ENCODE measurements around the gene TRMT1L.

- TF ChIP-seq POLR2A (IDR thresholded peaks at IDR 0.05; ENCODE audit: low read depth, low read length) (no peak), SPI1 (IDR thresholded peaks at IDR 0.05; ENCODE audit: low read depth, low read length) (no peak), POLR2AphosphoS5 (IDR thresholded peaks at IDR 0.05; ENCODE audit: low read depth, low read length) (no peak), PAX5 (IDR thresholded peaks at IDR 0.05; ENCODE audit: insufficient read depth, low read length, severe bottlenecking) (no peak), TAF1 (IDR thresholded peaks at IDR 0.05; ENCODE audit: low read depth, low read length) (no peak), POU2F2 (IDR thresholded peaks at IDR 0.05; ENCODE audit: low read depth, low read length) (no peak)
These were observed 18.7 kb downstream of the TRMT1L start for GRCh38 chr1:185137896-185138545.
